ENCODE results near the gene HSPG2.

DNA sequence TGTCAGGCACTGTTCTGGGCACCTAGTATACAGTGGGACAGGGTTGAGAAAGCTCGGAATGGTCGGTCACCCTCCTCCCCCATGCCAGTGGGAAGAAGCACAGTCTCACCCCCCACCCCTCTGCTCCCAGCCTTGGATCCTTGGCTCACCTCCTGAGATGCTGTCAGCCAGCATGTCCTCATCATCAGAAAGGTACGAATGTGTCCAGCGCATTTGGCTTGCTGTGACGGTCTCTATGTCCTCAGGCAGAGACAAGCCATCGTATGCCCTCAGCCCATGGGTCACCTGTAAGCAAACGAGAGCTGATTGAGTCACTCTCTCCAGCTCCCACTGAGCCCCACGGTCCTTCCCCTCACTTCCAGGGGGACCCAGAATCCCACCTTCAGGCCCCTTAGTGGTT is 41.1 kb downstream of the HSPG2 start:
- TF ChIP-seq, protein P1, sequence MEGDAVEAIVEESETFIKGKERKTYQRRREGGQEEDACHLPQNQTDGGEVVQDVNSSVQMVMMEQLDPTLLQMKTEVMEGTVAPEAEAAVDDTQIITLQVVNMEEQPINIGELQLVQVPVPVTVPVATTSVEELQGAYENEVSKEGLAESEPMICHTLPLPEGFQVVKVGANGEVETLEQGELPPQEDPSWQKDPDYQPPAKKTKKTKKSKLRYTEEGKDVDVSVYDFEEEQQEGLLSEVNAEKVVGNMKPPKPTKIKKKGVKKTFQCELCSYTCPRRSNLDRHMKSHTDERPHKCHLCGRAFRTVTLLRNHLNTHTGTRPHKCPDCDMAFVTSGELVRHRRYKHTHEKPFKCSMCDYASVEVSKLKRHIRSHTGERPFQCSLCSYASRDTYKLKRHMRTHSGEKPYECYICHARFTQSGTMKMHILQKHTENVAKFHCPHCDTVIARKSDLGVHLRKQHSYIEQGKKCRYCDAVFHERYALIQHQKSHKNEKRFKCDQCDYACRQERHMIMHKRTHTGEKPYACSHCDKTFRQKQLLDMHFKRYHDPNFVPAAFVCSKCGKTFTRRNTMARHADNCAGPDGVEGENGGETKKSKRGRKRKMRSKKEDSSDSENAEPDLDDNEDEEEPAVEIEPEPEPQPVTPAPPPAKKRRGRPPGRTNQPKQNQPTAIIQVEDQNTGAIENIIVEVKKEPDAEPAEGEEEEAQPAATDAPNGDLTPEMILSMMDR (IDR thresholded peaks at IDR 0.05; ENCODE audit: control extremely low read depth in 1 of 3, insufficient read depth in 1 of 3, low read depth in 1 of 3, low read length in 3 of 3): no peak
- TF ChIP-seq, protein P2, sequence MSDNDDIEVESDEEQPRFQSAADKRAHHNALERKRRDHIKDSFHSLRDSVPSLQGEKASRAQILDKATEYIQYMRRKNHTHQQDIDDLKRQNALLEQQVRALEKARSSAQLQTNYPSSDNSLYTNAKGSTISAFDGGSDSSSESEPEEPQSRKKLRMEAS (IDR thresholded peaks at IDR 0.05): no peak
- TF ChIP-seq POLR2AphosphoS5 (IDR thresholded peaks at IDR 0.05; ENCODE audit: low read depth, low read length) (no peak), POLR2A (IDR thresholded peaks at IDR 0.05; ENCODE audit: control extremely low read depth in 1 of 2, low read depth in 2 of 2, low read length in 2 of 2) (no peak), RAD21 (IDR thresholded peaks at IDR 0.05 in 1 of 2, conservative IDR thresholded peaks at IDR 0.05 in 1 of 2; ENCODE audit: low read depth in 2 of 2, low read length in 2 of 2) (no peak), EZH2 (IDR thresholded peaks at IDR 0.05; ENCODE audit: low read depth, low read length, severe bottlenecking) (no peak), NRF1 (IDR thresholded peaks at IDR 0.05; ENCODE audit: low read depth, low read length) (no peak)
